HepG2 (cell line): ENCODE data around the gene CCNB1IP1. TPM values are rescaled to one million over a fixed set of nuclear protein-coding genes. Genes with fewer than 3 reads are reported as not detected.
A peak's percentile ranks its signal among the peaks of the same experiment; 100 is the strongest.

ENCODE experiments used
- CREB1 ChIP-seq, 2 experiments: fragments of 450-650 bp in 1 of 2; IDR thresholded peaks; 2 replicates each; pipeline ENCODE4 v1.6.1; 2016 to 2017; ENCODE audit warnings: control low read depth in 1 of 2, mild to moderate bottlenecking in 1 of 2, missing compliant biosample characterization in 1 of 2, missing genetic modification characterization in 1 of 2
- EEA1 ChIP-seq: sonication (generic); formaldehyde crosslinking; IDR thresholded peaks from 2 replicates; pipeline ENCODE4 v1.5.1; 2020; ENCODE audit warnings: mild to moderate bottlenecking, missing genetic modification reagents, borderline replicate concordance
- IRF9 ChIP-seq: sonication (generic); formaldehyde crosslinking; IDR thresholded peaks from 2 replicates; pipeline ENCODE4 v1.8.0; 2022; ENCODE audit warnings: missing genetic modification reagents, mild to moderate bottlenecking, borderline replicate concordance
- KDM2A ChIP-seq: sonication (generic); formaldehyde crosslinking; IDR thresholded peaks from 2 replicates; pipeline ENCODE4 v1.4.0; 2020; ENCODE audit warnings: low read depth, missing genetic modification reagents, borderline replicate concordance
- SP5 ChIP-seq: IDR thresholded peaks from 2 replicates; pipeline ENCODE4 v1.6.1; 2016; ENCODE audit warnings: low read depth, borderline replicate concordance
- TAF1 ChIP-seq: sonication (generic); formaldehyde crosslinking; IDR thresholded peaks from 2 replicates; pipeline ENCODE4 v1.4.0; 2020; ENCODE audit warnings: missing genetic modification reagents
- ZFP90 ChIP-seq: sonication (generic); formaldehyde crosslinking; IDR thresholded peaks from 2 replicates; pipeline ENCODE4 v1.8.0; 2022; ENCODE audit warnings: missing genetic modification reagents, mild to moderate bottlenecking, inconsistent platforms, borderline replicate concordance
- ZNF253 ChIP-seq: sonication (generic); formaldehyde crosslinking; IDR thresholded peaks from 2 replicates; pipeline ENCODE4 v1.8.0; 2022; ENCODE audit warnings: mild to moderate bottlenecking, missing genetic modification reagents, borderline replicate concordance
- ZNF3 ChIP-seq: IDR thresholded peaks from 2 replicates; pipeline ENCODE4 v1.7.0; 2017; ENCODE audit warnings: inconsistent platforms
- ZNF446 ChIP-seq: sonication (generic); formaldehyde crosslinking; IDR thresholded peaks from 2 replicates; pipeline ENCODE4 v1.5.0; 2020; ENCODE audit warnings: mild to moderate bottlenecking, missing genetic modification reagents
- ZNF496 ChIP-seq: sonication (generic); formaldehyde crosslinking; IDR thresholded peaks from 2 replicates; pipeline ENCODE4 v1.8.1; 2023; ENCODE audit warnings: mild to moderate bottlenecking, moderate library complexity, missing genetic modification reagents; ENCODE audit not compliant: insufficient replicate concordance
- polyA plus RNA-seq, 8 experiments: library from polyadenylated mRNA; depleted of rRNA in 3 of 8; stranded (reverse) in 7 of 8; unstranded in 1 of 8; fragments of >200 nt; fragmentation: Illumina TruSeq in 4 of 8; extraction: Trizol in 4 of 8; gene quantifications; 2 replicates each; pipeline versions ENCODE4 v1.2.1 to v1.2.3, GENCODE V29; 2011 to 2016; ENCODE audit warnings: low read depth in 4 of 8, missing spikeins in 1 of 8, mixed read lengths in 1 of 8; ENCODE audit not compliant: insufficient read depth in 1 of 8
- total RNA-seq, 5 experiments: library from RNA; depleted of rRNA; stranded (reverse); fragments of >200 nt; fragmentation: Illumina TruSeq; extraction: Trizol; gene quantifications; 2 replicates each; pipeline ENCODE4 v1.2.3, GENCODE V29; 2016; ENCODE audit warnings: low read depth in 1 of 5
- TF ChIP-seq, protein P1 (sequence below): sonication (generic); formaldehyde crosslinking; IDR thresholded peaks from 2 replicates; pipeline ENCODE4 v1.8.1; 2023; ENCODE audit warnings: mild to moderate bottlenecking, missing genetic modification reagents
- TF ChIP-seq, protein P2 (sequence below): sonication (generic); formaldehyde crosslinking; IDR thresholded peaks from 2 replicates; pipeline ENCODE4 v1.4.0; 2020; ENCODE audit warnings: mild to moderate bottlenecking, missing genetic modification reagents, borderline replicate concordance
- TF ChIP-seq, protein P3 (sequence below): sonication (generic); formaldehyde crosslinking; IDR thresholded peaks from 2 replicates; pipeline ENCODE4 v1.9.0; 2021; ENCODE audit warnings: mild to moderate bottlenecking, missing genetic modification reagents

Gene CCNB1IP1
- total and polyA plus RNA-seq, 2 of the 13 experiments (the other 11 are each of a cell fraction or from before 2014, with no cell fraction given): 98.3 to 125 TPM

GRCh38 chr14:20332788-20333493, at the start of gene CCNB1IP1 (continued):
- TF ChIP-seq IRF9 (CRISPR knock-in tag): peak; percentile 33; the same call in 1 of the 2 replicates
- TF ChIP-seq ZNF446 (CRISPR knock-in tag): peak; percentile 50; the same call in 1 of the 2 replicates
- no peak for TF ChIP-seq ZNF3 (CRISPR knock-in tag)
- TF ChIP-seq EEA1: 0 out of 2 replicates have a peak, but pooled peaks have one; percentile 72
- TF ChIP-seq, protein P1, sequence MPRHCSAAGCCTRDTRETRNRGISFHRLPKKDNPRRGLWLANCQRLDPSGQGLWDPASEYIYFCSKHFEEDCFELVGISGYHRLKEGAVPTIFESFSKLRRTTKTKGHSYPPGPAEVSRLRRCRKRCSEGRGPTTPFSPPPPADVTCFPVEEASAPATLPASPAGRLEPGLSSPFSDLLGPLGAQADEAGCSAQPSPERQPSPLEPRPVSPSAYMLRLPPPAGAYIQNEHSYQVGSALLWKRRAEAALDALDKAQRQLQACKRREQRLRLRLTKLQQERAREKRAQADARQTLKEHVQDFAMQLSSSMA (CRISPR knock-in tag): 0 out of 2 replicates have a peak, but pooled peaks have one; percentile 42
- TF ChIP-seq CREB1 (IDR thresholded peaks at IDR 0.05): peak; percentile 84
- no peak for TF ChIP-seq CREB1 (CRISPR knock-in tag; IDR thresholded peaks at IDR 0.05)
- TF ChIP-seq, protein P2, sequence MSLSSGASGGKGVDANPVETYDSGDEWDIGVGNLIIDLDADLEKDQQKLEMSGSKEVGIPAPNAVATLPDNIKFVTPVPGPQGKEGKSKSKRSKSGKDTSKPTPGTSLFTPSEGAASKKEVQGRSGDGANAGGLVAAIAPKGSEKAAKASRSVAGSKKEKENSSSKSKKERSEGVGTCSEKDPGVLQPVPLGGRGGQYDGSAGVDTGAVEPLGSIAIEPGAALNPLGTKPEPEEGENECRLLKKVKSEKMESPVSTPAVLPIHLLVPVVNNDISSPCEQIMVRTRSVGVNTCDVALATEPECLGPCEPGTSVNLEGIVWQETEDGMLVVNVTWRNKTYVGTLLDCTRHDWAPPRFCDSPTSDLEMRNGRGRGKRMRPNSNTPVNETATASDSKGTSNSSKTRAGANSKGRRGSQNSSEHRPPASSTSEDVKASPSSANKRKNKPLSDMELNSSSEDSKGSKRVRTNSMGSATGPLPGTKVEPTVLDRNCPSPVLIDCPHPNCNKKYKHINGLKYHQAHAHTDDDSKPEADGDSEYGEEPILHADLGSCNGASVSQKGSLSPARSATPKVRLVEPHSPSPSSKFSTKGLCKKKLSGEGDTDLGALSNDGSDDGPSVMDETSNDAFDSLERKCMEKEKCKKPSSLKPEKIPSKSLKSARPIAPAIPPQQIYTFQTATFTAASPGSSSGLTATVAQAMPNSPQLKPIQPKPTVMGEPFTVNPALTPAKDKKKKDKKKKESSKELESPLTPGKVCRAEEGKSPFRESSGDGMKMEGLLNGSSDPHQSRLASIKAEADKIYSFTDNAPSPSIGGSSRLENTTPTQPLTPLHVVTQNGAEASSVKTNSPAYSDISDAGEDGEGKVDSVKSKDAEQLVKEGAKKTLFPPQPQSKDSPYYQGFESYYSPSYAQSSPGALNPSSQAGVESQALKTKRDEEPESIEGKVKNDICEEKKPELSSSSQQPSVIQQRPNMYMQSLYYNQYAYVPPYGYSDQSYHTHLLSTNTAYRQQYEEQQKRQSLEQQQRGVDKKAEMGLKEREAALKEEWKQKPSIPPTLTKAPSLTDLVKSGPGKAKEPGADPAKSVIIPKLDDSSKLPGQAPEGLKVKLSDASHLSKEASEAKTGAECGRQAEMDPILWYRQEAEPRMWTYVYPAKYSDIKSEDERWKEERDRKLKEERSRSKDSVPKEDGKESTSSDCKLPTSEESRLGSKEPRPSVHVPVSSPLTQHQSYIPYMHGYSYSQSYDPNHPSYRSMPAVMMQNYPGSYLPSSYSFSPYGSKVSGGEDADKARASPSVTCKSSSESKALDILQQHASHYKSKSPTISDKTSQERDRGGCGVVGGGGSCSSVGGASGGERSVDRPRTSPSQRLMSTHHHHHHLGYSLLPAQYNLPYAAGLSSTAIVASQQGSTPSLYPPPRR: 0 out of 2 replicates have a peak, but pooled peaks have one; percentile 28
- TF ChIP-seq ZNF496 (CRISPR knock-in tag): no peak
- TF ChIP-seq, protein P3, sequence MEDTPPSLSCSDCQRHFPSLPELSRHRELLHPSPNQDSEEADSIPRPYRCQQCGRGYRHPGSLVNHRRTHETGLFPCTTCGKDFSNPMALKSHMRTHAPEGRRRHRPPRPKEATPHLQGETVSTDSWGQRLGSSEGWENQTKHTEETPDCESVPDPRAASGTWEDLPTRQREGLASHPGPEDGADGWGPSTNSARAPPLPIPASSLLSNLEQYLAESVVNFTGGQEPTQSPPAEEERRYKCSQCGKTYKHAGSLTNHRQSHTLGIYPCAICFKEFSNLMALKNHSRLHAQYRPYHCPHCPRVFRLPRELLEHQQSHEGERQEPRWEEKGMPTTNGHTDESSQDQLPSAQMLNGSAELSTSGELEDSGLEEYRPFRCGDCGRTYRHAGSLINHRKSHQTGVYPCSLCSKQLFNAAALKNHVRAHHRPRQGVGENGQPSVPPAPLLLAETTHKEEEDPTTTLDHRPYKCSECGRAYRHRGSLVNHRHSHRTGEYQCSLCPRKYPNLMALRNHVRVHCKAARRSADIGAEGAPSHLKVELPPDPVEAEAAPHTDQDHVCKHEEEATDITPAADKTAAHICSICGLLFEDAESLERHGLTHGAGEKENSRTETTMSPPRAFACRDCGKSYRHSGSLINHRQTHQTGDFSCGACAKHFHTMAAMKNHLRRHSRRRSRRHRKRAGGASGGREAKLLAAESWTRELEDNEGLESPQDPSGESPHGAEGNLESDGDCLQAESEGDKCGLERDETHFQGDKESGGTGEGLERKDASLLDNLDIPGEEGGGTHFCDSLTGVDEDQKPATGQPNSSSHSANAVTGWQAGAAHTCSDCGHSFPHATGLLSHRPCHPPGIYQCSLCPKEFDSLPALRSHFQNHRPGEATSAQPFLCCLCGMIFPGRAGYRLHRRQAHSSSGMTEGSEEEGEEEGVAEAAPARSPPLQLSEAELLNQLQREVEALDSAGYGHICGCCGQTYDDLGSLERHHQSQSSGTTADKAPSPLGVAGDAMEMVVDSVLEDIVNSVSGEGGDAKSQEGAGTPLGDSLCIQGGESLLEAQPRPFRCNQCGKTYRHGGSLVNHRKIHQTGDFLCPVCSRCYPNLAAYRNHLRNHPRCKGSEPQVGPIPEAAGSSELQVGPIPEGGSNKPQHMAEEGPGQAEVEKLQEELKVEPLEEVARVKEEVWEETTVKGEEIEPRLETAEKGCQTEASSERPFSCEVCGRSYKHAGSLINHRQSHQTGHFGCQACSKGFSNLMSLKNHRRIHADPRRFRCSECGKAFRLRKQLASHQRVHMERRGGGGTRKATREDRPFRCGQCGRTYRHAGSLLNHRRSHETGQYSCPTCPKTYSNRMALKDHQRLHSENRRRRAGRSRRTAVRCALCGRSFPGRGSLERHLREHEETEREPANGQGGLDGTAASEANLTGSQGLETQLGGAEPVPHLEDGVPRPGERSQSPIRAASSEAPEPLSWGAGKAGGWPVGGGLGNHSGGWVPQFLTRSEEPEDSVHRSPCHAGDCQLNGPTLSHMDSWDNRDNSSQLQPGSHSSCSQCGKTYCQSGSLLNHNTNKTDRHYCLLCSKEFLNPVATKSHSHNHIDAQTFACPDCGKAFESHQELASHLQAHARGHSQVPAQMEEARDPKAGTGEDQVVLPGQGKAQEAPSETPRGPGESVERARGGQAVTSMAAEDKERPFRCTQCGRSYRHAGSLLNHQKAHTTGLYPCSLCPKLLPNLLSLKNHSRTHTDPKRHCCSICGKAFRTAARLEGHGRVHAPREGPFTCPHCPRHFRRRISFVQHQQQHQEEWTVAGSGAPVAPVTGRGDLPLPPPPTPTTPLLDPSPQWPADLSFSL (CRISPR knock-in tag): no peak
- peak; percentile 75 for TF ChIP-seq TAF1 (CRISPR knock-in tag)
- no peak for TF ChIP-seq ZNF253
- TF ChIP-seq ZFP90 (CRISPR knock-in tag): peak; percentile 35; the same call in 1 of the 2 replicates
- peak; percentile 92 for TF ChIP-seq SP5 (CRISPR knock-in tag)
- peak; percentile 39; the same call in 1 of the 2 replicates for TF ChIP-seq KDM2A (CRISPR knock-in tag)
